Activated T-helper 1 cell treated with anti-CD3 and anti-CD28 coated beads, Interleukin-12 subunit alpha, Interleukin-12 subunit beta, Interleukin-2, Interleukin-4 antibody, amounts not matched to agents 30 ng/mL and 10 ng/mL and 1 ng/mL, durations not matched to agents 14 hours and 24 hours and 36 hours (primary cell): Measurements from ENCODE around the gene IKZF3. TPM values are rescaled to one million over a fixed set of nuclear protein-coding genes. Genes with fewer than 3 reads are reported as not detected.
"Not testable (repeated sequence)": the region's sequence is repeated elsewhere in the genome, so short reads cannot be mapped to it uniquely, and the experiment has no call there.

Experiments
- DNase-seq: peaks from one replicate; pipeline ENCODE4 v3.0.0; 2021; ENCODE audit warnings: low spot score
- H3K27ac Mint-ChIP-seq: one replicate; pipeline ENCODE4 v1.8.0; 2021; ENCODE audit warnings: mild to moderate bottlenecking, mixed read lengths
- H3K27me3 Mint-ChIP-seq: one replicate; pipeline ENCODE4 v1.8.0; 2022; ENCODE audit warnings: mild to moderate bottlenecking, moderate library complexity, mixed read lengths; ENCODE audit not compliant: insufficient read depth
- H3K36me3 Mint-ChIP-seq: one replicate; pipeline ENCODE4 v1.8.0; 2021; ENCODE audit warnings: low read depth, mixed read lengths
- H3K4me1 Mint-ChIP-seq: one replicate; pipeline ENCODE4 v1.8.0; 2021; ENCODE audit warnings: low read depth, mixed read lengths
- H3K4me3 Mint-ChIP-seq: one replicate; pipeline ENCODE4 v1.8.0; 2021; ENCODE audit warnings: mild to moderate bottlenecking, moderate library complexity, mixed read lengths
- H3K9me3 Mint-ChIP-seq: one replicate; pipeline ENCODE4 v1.8.0; 2021; ENCODE audit warnings: mixed read lengths
- intact Hi-C: fragments of 100-400 bp; cut with micrococcal nuclease; formaldehyde crosslinking; loops from one replicate; pipeline ENCODE4 v1.15.1; 2024
- total RNA-seq: library from RNA; stranded (reverse); gene quantifications from 2 replicates; pipeline ENCODE4 v1.2.3, GENCODE V29; 2022

IKZF3 gene
- total RNA-seq, 1 donor from 2014 or later: 22.8 TPM

- no peak overlapping the region for H3K27ac Mint-ChIP-seq
- intact Hi-C loops: no loop called here
- H3K27me3 Mint-ChIP-seq: peaks cover 2% of the 10 kb centered on the region
These were observed 147.1 kb downstream of the IKZF3 start for GRCh38 chr17:39716879-39717536.

GRCh38 chr17:39716073-39716818 is 147.9 kb downstream of the IKZF3 start:
- H3K27ac Mint-ChIP-seq: no peak overlapping the region
- DNase-seq: no peak
- no peaks in the 10 kb centered on the region for H3K9me3 Mint-ChIP-seq
- H3K4me3 Mint-ChIP-seq: no peak overlapping the region
- peaks cover 2% of the 10 kb centered on the region for H3K27me3 Mint-ChIP-seq
- peaks cover 6% of the 10 kb centered on the region for H3K4me1 Mint-ChIP-seq
- H3K36me3 Mint-ChIP-seq: no peaks in the 10 kb centered on the region
- intact Hi-C loops: no loop called here

More at GRCh38 chr17:39716879-39717536, 147.1 kb downstream of the IKZF3 start:
- no peaks in the 10 kb centered on the region for H3K36me3 Mint-ChIP-seq
- no peak overlapping the region for H3K4me3 Mint-ChIP-seq
- H3K9me3 Mint-ChIP-seq: no peaks in the 10 kb centered on the region
- peaks cover 6% of the 10 kb centered on the region for H3K4me1 Mint-ChIP-seq
- no peak for DNase-seq

GRCh38 chr17:39715375-39716072 is 148.6 kb downstream of the IKZF3 start:
- no peak for DNase-seq
- intact Hi-C loops: no loop called here
- H3K4me1 Mint-ChIP-seq: peaks cover 6% of the 10 kb centered on the region
- peaks cover 2% of the 10 kb centered on the region for H3K27me3 Mint-ChIP-seq
- no peak overlapping the region for H3K4me3 Mint-ChIP-seq
- no peaks in the 10 kb centered on the region for H3K9me3 Mint-ChIP-seq
- H3K36me3 Mint-ChIP-seq: no peaks in the 10 kb centered on the region
- H3K27ac Mint-ChIP-seq: no peak overlapping the region

- H3K9me3 Mint-ChIP-seq: no peaks in the 10 kb centered on the region
- no peak overlapping the region for H3K4me3 Mint-ChIP-seq
- no peaks in the 10 kb centered on the region for H3K4me1 Mint-ChIP-seq
- no peaks in the 10 kb centered on the region for H3K36me3 Mint-ChIP-seq
- H3K27ac Mint-ChIP-seq: no peak overlapping the region
- intact Hi-C loops: no loop called here
- H3K27me3 Mint-ChIP-seq: no peaks in the 10 kb centered on the region
- DNase-seq: no peak
These were observed 149.9 kb downstream of the IKZF3 start for GRCh38 chr17:39714234-39714633.

GRCh38 chr17:39711851-39712250 is 152.3 kb downstream of the IKZF3 start:
- intact Hi-C loops: no loop called here
- Mint-ChIP-seq H3K27me3 (no peaks in the 10 kb centered on the region), H3K27ac (no peak overlapping the region), H3K36me3 (no peaks in the 10 kb centered on the region), H3K4me1 (peaks cover 6% of the 10 kb centered on the region), H3K4me3 (no peak overlapping the region), H3K9me3 (no peaks in the 10 kb centered on the region)
- no peak for DNase-seq

- H3K4me3 Mint-ChIP-seq, H3K4me1 Mint-ChIP-seq, intact Hi-C loops, DNase-seq, H3K9me3 Mint-ChIP-seq, H3K27ac Mint-ChIP-seq, H3K36me3 Mint-ChIP-seq, H3K27me3 Mint-ChIP-seq: not testable (repeated sequence)
These were observed 153.0 kb downstream of the IKZF3 start for GRCh38 chr17:39711071-39711470.

GRCh38 chr17:39709998-39710964 is 153.8 kb downstream of the IKZF3 start:
- no peak for DNase-seq
- Mint-ChIP-seq H3K4me3 (no peak overlapping the region), H3K9me3 (no peaks in the 10 kb centered on the region), H3K36me3 (no peaks in the 10 kb centered on the region), H3K27me3 (no peaks in the 10 kb centered on the region), H3K27ac (no peak overlapping the region), H3K4me1 (peaks cover 7% of the 10 kb centered on the region)
- intact Hi-C loops: no loop called here

- peaks cover 7% of the 10 kb centered on the region for H3K4me1 Mint-ChIP-seq
- intact Hi-C loops: no loop called here
- no peak overlapping the region for H3K4me3 Mint-ChIP-seq
- no peaks in the 10 kb centered on the region for H3K36me3 Mint-ChIP-seq
- H3K27ac Mint-ChIP-seq: peak overlapping the region; percentile 63
- H3K27me3 Mint-ChIP-seq: no peaks in the 10 kb centered on the region
- DNase-seq: no peak
- no peaks in the 10 kb centered on the region for H3K9me3 Mint-ChIP-seq
These were observed 154.7 kb downstream of the IKZF3 start for GRCh38 chr17:39709319-39709997.

Other genes with a start within 250 kb of the IKZF3 start
- gene PPP1R1B, start 237.4 kb downstream of the IKZF3 start, total RNA-seq: not detected in 2 replicates
- gene STARD3, start 227.2 kb downstream of the IKZF3 start, total RNA-seq: 54.7 and 65.3 TPM in 2 replicates
- 0.96 and 1.4 TPM in 2 replicates for gene TCAP, start 199.0 kb downstream of the IKZF3 start, total RNA-seq
- gene PNMT, start 195.9 kb downstream of the IKZF3 start, total RNA-seq: not detected in 2 replicates
- 14.4 and 16.9 TPM in 2 replicates for gene PGAP3, start 176.3 kb downstream of the IKZF3 start, total RNA-seq
- 2.5 and 3.0 TPM in 2 replicates for gene ERBB2, start 164.2 kb downstream of the IKZF3 start, total RNA-seq
- 33.3 and 37.1 TPM in 2 replicates for gene MIEN1, start 133.8 kb downstream of the IKZF3 start, total RNA-seq
- gene GRB7, start 126.4 kb downstream of the IKZF3 start, total RNA-seq: 0.64 and 0.73 TPM in 2 replicates
- 0.37 TPM in 1 of 2 replicates, not detected in the other for gene ZPBP2, start 3.9 kb upstream of the IKZF3 start, total RNA-seq
- gene GSDMB, start 54.3 kb upstream of the IKZF3 start, total RNA-seq: 23.8 and 27.4 TPM in 2 replicates
- gene ORMDL3, start 63.3 kb upstream of the IKZF3 start, total RNA-seq: 70.8 and 77.4 TPM in 2 replicates
- gene LRRC3C, start 63.4 kb upstream of the IKZF3 start, total RNA-seq: not detected in 2 replicates
- gene GSDMA, start 98.7 kb upstream of the IKZF3 start, total RNA-seq: 0.42 and 0.73 TPM in 2 replicates
- 191 and 201 TPM in 2 replicates for gene PSMD3, start 116.5 kb upstream of the IKZF3 start, total RNA-seq
- gene CSF3, start 151.1 kb upstream of the IKZF3 start, total RNA-seq: not detected in 2 replicates
- 113 and 120 TPM in 2 replicates for gene MED24, start 190.1 kb upstream of the IKZF3 start, total RNA-seq
- gene THRA, start 198.7 kb upstream of the IKZF3 start, total RNA-seq: 2.9 and 3.5 TPM in 2 replicates
- 8.7 and 9.6 TPM in 2 replicates for gene NR1D1, start 236.3 kb upstream of the IKZF3 start, total RNA-seq